GM12872 (cell line): ENCODE data around the gene ADAM23.

ENCODE experiments used
- TF ChIP-seq, protein P1 (sequence below): IDR thresholded peaks from 3 replicates; pipeline ENCODE4 v1.5.1; 2011; ENCODE audit warnings: low read depth, mild to moderate bottlenecking, low read length, moderate library complexity; ENCODE audit not compliant: insufficient read depth

The ADAM23 gene

DNA sequence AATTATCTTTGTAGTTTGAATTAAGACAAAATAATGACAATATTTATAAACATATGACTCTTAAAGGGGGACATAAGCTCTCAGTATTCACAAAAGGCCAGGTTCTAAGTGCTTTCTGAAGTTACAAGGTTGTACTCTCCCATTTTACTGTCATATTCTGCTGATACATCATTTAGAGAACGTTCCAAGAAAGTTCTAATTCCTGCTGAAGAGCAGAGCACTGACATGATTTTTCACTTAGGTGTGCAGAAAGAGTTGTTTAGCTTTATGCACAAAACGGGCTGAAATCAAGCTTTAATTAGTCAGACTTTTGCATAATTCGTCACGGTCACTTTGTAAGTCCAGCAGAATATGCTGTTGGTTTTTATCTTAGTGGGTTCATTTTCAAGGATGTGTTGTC is 37.3 kb downstream of the ADAM23 start:
- TF ChIP-seq, protein P1, sequence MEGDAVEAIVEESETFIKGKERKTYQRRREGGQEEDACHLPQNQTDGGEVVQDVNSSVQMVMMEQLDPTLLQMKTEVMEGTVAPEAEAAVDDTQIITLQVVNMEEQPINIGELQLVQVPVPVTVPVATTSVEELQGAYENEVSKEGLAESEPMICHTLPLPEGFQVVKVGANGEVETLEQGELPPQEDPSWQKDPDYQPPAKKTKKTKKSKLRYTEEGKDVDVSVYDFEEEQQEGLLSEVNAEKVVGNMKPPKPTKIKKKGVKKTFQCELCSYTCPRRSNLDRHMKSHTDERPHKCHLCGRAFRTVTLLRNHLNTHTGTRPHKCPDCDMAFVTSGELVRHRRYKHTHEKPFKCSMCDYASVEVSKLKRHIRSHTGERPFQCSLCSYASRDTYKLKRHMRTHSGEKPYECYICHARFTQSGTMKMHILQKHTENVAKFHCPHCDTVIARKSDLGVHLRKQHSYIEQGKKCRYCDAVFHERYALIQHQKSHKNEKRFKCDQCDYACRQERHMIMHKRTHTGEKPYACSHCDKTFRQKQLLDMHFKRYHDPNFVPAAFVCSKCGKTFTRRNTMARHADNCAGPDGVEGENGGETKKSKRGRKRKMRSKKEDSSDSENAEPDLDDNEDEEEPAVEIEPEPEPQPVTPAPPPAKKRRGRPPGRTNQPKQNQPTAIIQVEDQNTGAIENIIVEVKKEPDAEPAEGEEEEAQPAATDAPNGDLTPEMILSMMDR, result no peak

DNA sequence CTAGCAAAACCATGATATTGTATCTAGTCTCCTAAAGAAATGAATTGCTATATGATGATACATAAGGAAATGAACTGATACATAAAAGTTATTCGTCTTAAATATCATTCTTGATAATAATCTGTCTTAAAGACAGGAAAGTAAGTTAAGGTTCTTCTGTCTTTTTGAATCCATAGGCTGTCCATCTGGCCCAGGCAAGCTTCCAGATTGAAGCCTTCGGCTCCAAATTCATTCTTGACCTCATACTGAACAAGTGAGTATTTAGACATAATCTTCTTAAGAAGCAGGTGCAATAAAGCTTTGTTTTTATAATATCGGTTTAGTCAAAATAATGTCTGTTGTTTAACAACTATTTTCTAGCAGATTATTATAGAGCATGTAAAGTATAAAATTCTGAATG is 37.7 kb downstream of the ADAM23 start:
- TF ChIP-seq, protein P1, result no peak

DNA sequence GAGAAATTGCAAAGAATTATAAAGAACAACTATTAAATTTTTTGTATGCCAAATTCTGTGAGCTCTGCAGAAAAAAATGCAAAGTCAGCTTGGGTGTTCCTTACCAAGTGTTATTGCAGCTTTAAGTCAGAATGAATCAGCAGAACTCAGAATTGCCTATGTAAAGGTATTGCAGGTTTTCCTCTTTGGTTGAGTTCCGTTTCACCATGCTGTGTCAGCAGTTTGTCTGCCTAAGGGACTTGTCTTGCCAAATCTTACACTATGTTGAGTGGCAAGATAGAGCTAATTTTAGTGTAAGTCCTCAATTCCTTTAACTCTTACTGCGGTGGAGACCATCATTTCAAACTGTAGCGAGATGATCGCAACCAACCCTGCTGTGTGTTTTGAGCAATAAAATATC is 38.8 kb downstream of the ADAM23 start:
- TF ChIP-seq, protein P1, result no peak

DNA sequence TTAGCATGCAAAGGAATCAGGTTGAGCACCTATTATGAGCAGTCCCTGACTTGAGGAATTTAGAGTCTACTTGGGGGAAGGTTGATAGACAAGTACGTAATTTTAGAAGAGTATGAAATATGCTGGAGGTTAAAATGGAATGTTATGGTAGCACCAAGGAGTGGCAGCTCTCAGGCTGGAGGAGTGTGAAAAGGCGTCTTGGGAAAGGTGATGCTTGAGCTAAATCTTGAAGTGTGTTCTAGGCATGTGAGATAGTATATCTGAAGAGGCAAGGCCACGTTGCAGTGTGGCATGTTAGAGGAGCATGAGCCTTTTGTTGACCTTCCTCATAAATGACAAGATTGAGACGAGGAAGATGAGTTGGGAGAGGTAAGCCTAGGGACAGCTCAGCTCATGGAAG is 39.3 kb downstream of the ADAM23 start:
- TF ChIP-seq, protein P1, result no peak

DNA sequence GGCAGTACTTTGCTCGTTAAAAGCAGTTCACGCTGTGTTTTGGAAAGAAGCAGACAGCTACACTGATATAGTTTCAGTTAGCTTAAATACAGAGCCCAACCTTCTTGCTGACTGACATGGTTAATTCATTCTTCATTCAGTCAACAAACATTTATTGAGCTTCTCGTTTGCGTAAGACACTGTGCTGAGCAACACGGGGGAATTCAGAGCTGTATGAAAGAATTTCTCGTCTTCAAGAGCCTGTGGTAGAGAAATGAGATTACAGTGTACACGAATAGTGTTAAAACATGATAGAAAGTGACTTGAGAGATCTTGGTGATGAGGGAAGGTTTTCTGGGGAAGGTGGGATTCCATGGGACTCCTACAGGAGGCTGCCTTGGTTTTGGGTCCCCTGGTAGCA is 44.7 kb downstream of the ADAM23 start:
- TF ChIP-seq, protein P1, result no peak

DNA sequence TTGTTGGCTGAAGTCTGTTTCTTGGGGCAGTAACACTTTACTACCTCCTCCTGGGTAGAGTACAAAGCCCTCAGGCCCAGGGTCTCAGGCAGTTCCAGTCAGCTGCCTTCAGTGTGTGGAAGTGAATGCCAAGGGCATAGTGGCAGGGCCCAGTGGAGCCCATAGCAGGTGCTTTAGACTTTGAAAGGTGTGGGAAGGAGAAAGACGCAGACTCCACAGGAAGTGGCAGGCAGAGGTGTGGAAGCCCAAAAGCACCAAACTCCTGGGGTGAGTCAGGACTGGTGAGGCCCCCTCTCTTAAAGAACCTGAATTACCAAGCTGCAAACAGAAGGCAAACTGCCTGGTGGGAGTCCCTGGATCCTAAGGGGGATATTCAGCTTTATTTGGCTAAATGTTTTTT is 45.3 kb downstream of the ADAM23 start:
- TF ChIP-seq, protein P1, result no peak

DNA sequence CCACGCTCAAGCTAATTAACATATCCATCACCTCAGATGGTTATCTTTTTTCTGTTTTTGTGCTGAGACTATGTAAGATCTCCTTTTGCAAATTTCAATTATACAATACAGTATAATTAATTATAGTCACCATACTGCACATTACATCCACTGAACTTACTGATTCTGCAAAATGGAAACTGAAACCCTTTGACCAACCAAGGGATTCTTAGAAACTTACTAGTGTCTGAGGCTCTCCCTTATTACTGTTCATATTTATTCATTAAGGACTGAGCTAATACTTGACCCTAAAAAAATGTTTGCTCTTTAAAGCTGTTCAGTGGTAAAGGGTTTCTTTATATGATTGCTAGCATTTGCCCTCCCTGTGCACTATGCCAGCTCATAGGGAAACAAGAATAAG is 50.7 kb downstream of the ADAM23 start:
- TF ChIP-seq, protein P1, result no peak

DNA sequence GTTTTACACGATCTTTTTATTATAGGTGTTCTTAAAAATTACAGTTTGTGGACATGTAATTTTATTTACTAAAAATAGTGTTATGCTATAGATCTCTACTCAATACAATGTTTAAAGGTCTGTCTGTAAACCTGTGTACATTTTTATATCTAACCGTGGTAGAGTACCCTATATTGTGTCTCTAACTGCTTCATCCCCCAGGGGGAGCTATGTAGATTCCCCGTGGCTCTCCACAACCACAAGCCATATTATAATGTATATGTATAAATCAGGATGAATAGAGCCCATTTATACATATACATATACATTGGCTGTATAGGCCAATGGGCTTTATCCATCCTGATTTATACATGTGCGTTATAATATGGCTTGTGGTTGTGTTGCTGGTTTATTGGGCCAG is 59.4 kb downstream of the ADAM23 start:
- TF ChIP-seq, protein P1, result no peak
